Lower lobe of right lung (tissue), 2 donors: ENCODE measurements around the gene TMEM239. TPM values are rescaled to one million over a fixed set of nuclear protein-coding genes. Genes with fewer than 3 reads are reported as not detected.
"Not testable (repeated sequence)": the region's sequence is repeated elsewhere in the genome, so short reads cannot be mapped to it uniquely, and the experiment has no call there.

Experiments used
- ATAC-seq, 2 donors: fragments of 200-7000 bp; cut with Tn5 transposase; one replicate each; pipeline ENCODE4 v1.9.1; 2020 to 2022; ENCODE audit warnings: mild to moderate bottlenecking in 2 of 2, moderate library complexity in 2 of 2
- DNase-seq: peaks from one replicate; pipeline ENCODE4 v3.0.0-alpha.2; 2020
- H3K27ac ChIP-seq: fragments of 200-600 bp; one replicate; pipeline ENCODE4 v1.8.0; 2022
- H3K27me3 ChIP-seq: fragments of 200-600 bp; one replicate; pipeline ENCODE4 v1.8.0; 2022; ENCODE audit warnings: low read depth
- H3K36me3 ChIP-seq: fragments of 200-600 bp; one replicate; pipeline ENCODE4 v1.8.0; 2022; ENCODE audit warnings: mild to moderate bottlenecking
- H3K4me1 ChIP-seq: fragments of 200-600 bp; one replicate; pipeline ENCODE4 v1.8.0; 2022
- H3K4me3 ChIP-seq: fragments of 200-600 bp; one replicate; pipeline ENCODE4 v1.8.0; 2022; ENCODE audit warnings: mild to moderate bottlenecking
- H3K9me3 ChIP-seq: fragments of 200-600 bp; one replicate; pipeline ENCODE4 v1.8.0; 2022
- CTCF ChIP-seq: fragments of 200-600 bp; IDR thresholded peaks from one replicate; pipeline ENCODE4 v1.8.0; 2022; ENCODE audit warnings: antibody characterized with exemption, mild to moderate bottlenecking
- intact Hi-C: fragments of 100-400 bp; cut with DNase I; formaldehyde crosslinking; loops from one replicate; pipeline ENCODE4 v1.11.0; 2022
- total RNA-seq: library from RNA; stranded (reverse); fragmentation: NEBNext Ultra II Directional; extraction: Animal tissue kit (Norgen Biotek cat#: 25700); gene quantifications from one replicate; pipeline ENCODE4 v1.2.1, GENCODE V29; 2021
- donor health status: DM: no; HTN: yes; CAD: no; lungs with severe emphysema.

Gene TMEM239
- total RNA-seq, 1 donor from 2014 or later, result not detected

- DNase-seq (no peak), ATAC-seq (peak in 1 of 2 donors; percentile 17)
- intact Hi-C loops, result no loop called here
- Histone ChIP-seq H3K4me1 (no peaks in the 10 kb centered on the region), H3K27ac (no peak overlapping the region), H3K4me3 (no peak overlapping the region), H3K36me3 (no peaks in the 10 kb centered on the region), H3K27me3 (peaks cover 59% of the 10 kb centered on the region), H3K9me3 (no peaks in the 10 kb centered on the region)
- TF ChIP-seq CTCF, result no peak
Measured at GRCh38 chr20:2807019-2807418, 9.1 kb upstream of the TMEM239 start.

GRCh38 chr20:2807929-2808328 is 8.2 kb upstream of the TMEM239 start:
- intact Hi-C loops, result not testable (repeated sequence)

GRCh38 chr20:2809690-2810089 is 6.5 kb upstream of the TMEM239 start:
- H3K4me3 ChIP-seq, result no peak overlapping the region
- H3K36me3 ChIP-seq, result no peaks in the 10 kb centered on the region
- H3K27ac ChIP-seq, result no peak overlapping the region
- H3K4me1 ChIP-seq, result no peaks in the 10 kb centered on the region
- peaks cover 34% of the 10 kb centered on the region for H3K27me3 ChIP-seq
- TF ChIP-seq CTCF, result no peak
- intact Hi-C loops, result no loop called here
- DNase-seq, result no peak
- ATAC-seq, result no peak
- H3K9me3 ChIP-seq, result peaks cover 6% of the 10 kb centered on the region

More at GRCh38 chr20:2807929-2808328, 8.2 kb upstream of the TMEM239 start:
- not testable (repeated sequence) for H3K9me3 ChIP-seq, ATAC-seq, H3K4me3 ChIP-seq, H3K27ac ChIP-seq, H3K36me3 ChIP-seq, DNase-seq, H3K4me1 ChIP-seq
- H3K27me3 ChIP-seq, result peaks cover 50% of the 10 kb centered on the region

GRCh38 chr20:2812189-2812588 is 4.0 kb upstream of the TMEM239 start:
- Histone ChIP-seq H3K36me3 (no peaks in the 10 kb centered on the region), H3K4me1 (no peaks in the 10 kb centered on the region), H3K4me3 (no peak overlapping the region), H3K9me3 (peaks cover 6% of the 10 kb centered on the region), H3K27me3 (peaks cover 12% of the 10 kb centered on the region), H3K27ac (no peak overlapping the region)
- TF ChIP-seq CTCF, result no peak
- ATAC-seq (no peak), DNase-seq (no peak)
- intact Hi-C loops, result no loop called here

GRCh38 chr20:2814076-2814475 is 2.1 kb upstream of the TMEM239 start:
- Histone ChIP-seq H3K9me3 (peaks cover 6% of the 10 kb centered on the region), H3K27me3 (peaks cover under 1% of the 10 kb centered on the region), H3K27ac (no peak overlapping the region), H3K36me3 (no peaks in the 10 kb centered on the region), H3K4me1 (no peaks in the 10 kb centered on the region), H3K4me3 (no peak overlapping the region)
- intact Hi-C loops, result no loop called here
- TF ChIP-seq CTCF, result no peak
- DNase-seq, result no peak
- ATAC-seq, result no peak

- Histone ChIP-seq H3K27me3 (peaks cover 6% of the 10 kb centered on the region), H3K4me3 (no peak within 1 kb of the TSS), H3K36me3 (no peaks in the 10 kb centered on the region), H3K9me3 (peaks cover 6% of the 10 kb centered on the region), H3K4me1 (no peaks in the 10 kb centered on the region), H3K27ac (no peak within 1 kb of the TSS)
- no peak for TF ChIP-seq CTCF
- peak; percentile 7 to 9 for ATAC-seq
- no peak for DNase-seq
- intact Hi-C loops, result no loop called here
Measured at GRCh38 chr20:2814587-2815051, 1.5 kb upstream of the TMEM239 start, which contains the start of gene C20orf141. Gene C20orf141, plus strand, starts transcription at chr20:2814987. Its CDS starts 198 bp downstream, at chr20:2815185.
